HCT116 (cell line): ENCODE data around the gene TBC1D1. TPM values are rescaled to one million over a fixed set of nuclear protein-coding genes. Genes with fewer than 3 reads are reported as not detected.

Experiments used
- ATAC-seq: fragments of 200-7000 bp; cut with Tn5 transposase; 2 replicates; pipeline ENCODE4 v1.9.1; 2020; ENCODE audit warnings: mild to moderate bottlenecking, moderate library complexity
- BruUV-seq: library from RNA; stranded (reverse); fragments of 400-500 nt; replicated peaks from 2 replicates; lab custom pipeline; 2021; lab: Mats Ljungman, UMichigan
- CTCF ChIA-PET: fragments of 300-600 bp; sonication (Branson Sonifier 250); formaldehyde crosslinking; loops from one replicate; lab custom pipeline; 2021; ENCODE audit warnings: antibody characterized with exemption; lab: Charles Lee
- POLR2A ChIA-PET: fragments of 300-600, 350-600 bp; sonication (Branson Sonifier 250); formaldehyde crosslinking; loops from one replicate; lab custom pipeline; 2021; ENCODE audit warnings: antibody characterized with exemption; lab: Charles Lee
- RAD21 ChIA-PET, 2 experiments: fragments of 300-600 bp; sonication (Branson Sonifier 250); formaldehyde crosslinking; loops; one replicate each; lab custom pipeline; 2023; ENCODE audit warnings: low total read pairs in 2 of 2; ENCODE audit not compliant: uncharacterized antibody in 2 of 2, unreplicated experiment in 2 of 2, low non-redundant PET in 1 of 2; lab: Charles Lee
- DNase-seq: peaks from one replicate; pipeline ENCODE4 v3.0.0-alpha.2; 2010; ENCODE audit warnings: low read depth, low spot score
- H2AFZ ChIP-seq: fragments of 200-600 bp; shearing (Covaris generic), sonication (generic); 2 replicates; pipeline ENCODE4 v1.6.1; 2017; ENCODE audit warnings: low read depth, mixed run types, mixed read lengths, antibody characterized with exemption, low read length; ENCODE audit not compliant: poor library complexity, severe bottlenecking
- H3K27ac ChIP-seq: 2 replicates; pipeline ENCODE4 v1.5.1; 2012; ENCODE audit warnings: low read depth, low read length
- H3K27me3 ChIP-seq: fragments of 200-600 bp; sonication (generic); 2 replicates; pipeline ENCODE4 v1.6.1; 2016; ENCODE audit warnings: mixed run types, low read length, mixed read lengths; ENCODE audit not compliant: insufficient read depth
- H3K36me3 ChIP-seq, 2 experiments: fragments of 200-500 bp in 1 of 2; fragments of 200-600 bp in 1 of 2; sonication (Bioruptor generic) in 1 of 2; sonication (generic) in 1 of 2; 2 replicates each; pipeline versions ENCODE4 v1.5.1 to v1.6.1; 2014 to 2016; ENCODE audit warnings: low read length in 2 of 2, inconsistent platforms in 1 of 2, mixed read lengths in 1 of 2, mixed run types in 1 of 2; ENCODE audit not compliant: insufficient read depth in 2 of 2, control insufficient read depth in 1 of 2
- H3K4me1 ChIP-seq, 2 experiments: fragments of 200-600 bp in 1 of 2; sonication (generic) in 1 of 2; 2 replicates each; pipeline versions ENCODE4 v1.5.1 to v1.6.1; 2012 to 2017; ENCODE audit warnings: low read length in 2 of 2, inconsistent platforms in 1 of 2, mild to moderate bottlenecking in 1 of 2, mixed read lengths in 1 of 2, mixed run types in 1 of 2, moderate library complexity in 1 of 2; ENCODE audit not compliant: insufficient read depth in 2 of 2, control insufficient read depth in 1 of 2
- H3K4me2 ChIP-seq: fragments of 200-600 bp; sonication (generic); 2 replicates; pipeline ENCODE4 v1.6.1; 2017; ENCODE audit warnings: mixed run types, low read length, mixed read lengths
- H3K4me3 ChIP-seq, 2 experiments: fragments of 200-600 bp in 1 of 2; sonication (generic) in 1 of 2; replicated peaks in 1 of 2; 2 replicates each; pipeline ENCODE4 v1.5.1; 2011 to 2016; ENCODE audit warnings: low read length in 2 of 2, control low read depth in 1 of 2, low read depth in 1 of 2, mild to moderate bottlenecking in 1 of 2, mixed read lengths in 1 of 2, mixed run types in 1 of 2
- H3K79me2 ChIP-seq: fragments of 200-600 bp; sonication (generic); 2 replicates; pipeline ENCODE4 v1.6.1; 2017; ENCODE audit warnings: mild to moderate bottlenecking, mixed run types, low read length, moderate library complexity, mixed read lengths; ENCODE audit not compliant: insufficient read depth
- H3K9ac ChIP-seq: fragments of 200-600 bp; sonication (generic); 2 replicates; pipeline ENCODE4 v1.6.1; 2016; ENCODE audit warnings: low read length, mixed read lengths
- H3K9me2 ChIP-seq: fragments of 200-600 bp; sonication (generic), shearing (Covaris generic); 2 replicates; pipeline ENCODE4 v1.6.1; 2017; ENCODE audit warnings: mixed run types, mild to moderate bottlenecking, moderate library complexity; ENCODE audit not compliant: insufficient read depth
- H3K9me3 ChIP-seq, 2 experiments: fragments of 200-500 bp in 1 of 2; fragments of 200-600 bp in 1 of 2; sonication (Bioruptor generic) in 1 of 2; sonication (generic) in 1 of 2; 2 replicates each; pipeline ENCODE4 v1.6.1; 2014 to 2017; ENCODE audit warnings: low read length in 2 of 2, mixed read lengths in 2 of 2, inconsistent platforms in 1 of 2, low read depth in 1 of 2, mild to moderate bottlenecking in 1 of 2, mixed run types in 1 of 2, moderate library complexity in 1 of 2; ENCODE audit not compliant: control insufficient read depth in 1 of 2, insufficient read depth in 1 of 2
- H4K20me1 ChIP-seq: fragments of 200-600 bp; sonication (generic), shearing (Covaris generic); 2 replicates; pipeline ENCODE4 v1.6.1; 2017; ENCODE audit warnings: mixed run types, mild to moderate bottlenecking, moderate library complexity; ENCODE audit not compliant: insufficient read depth
- ELF1 ChIP-seq: IDR thresholded peaks from 2 replicates; pipeline ENCODE4 v1.6.1; 2012; ENCODE audit warnings: low read depth, borderline replicate concordance
- EZH2phosphoT487 ChIP-seq: fragments of 200-600 bp; IDR thresholded peaks from 2 replicates; pipeline ENCODE4 v1.6.1; 2018; ENCODE audit warnings: antibody characterized with exemption, borderline replicate concordance
- MAX ChIP-seq: IDR thresholded peaks from 2 replicates; pipeline ENCODE4 v1.6.1; 2012
- POLR2A ChIP-seq: IDR thresholded peaks from 2 replicates; pipeline ENCODE4 v1.7.0; 2011; ENCODE audit warnings: borderline replicate concordance; ENCODE audit not compliant: insufficient read depth, insufficient read length; ENCODE audit errors: extremely low read depth
- POLR2AphosphoS5 ChIP-seq: IDR thresholded peaks from 2 replicates; pipeline ENCODE4 v1.6.1; 2011; ENCODE audit warnings: mild to moderate bottlenecking, low read depth, low read length, moderate library complexity
- RAD21 ChIP-seq: IDR thresholded peaks from 2 replicates; pipeline ENCODE4 v1.6.1; 2012; ENCODE audit warnings: low read depth, mild to moderate bottlenecking
- SP1 ChIP-seq: IDR thresholded peaks from 2 replicates; pipeline ENCODE4 v1.6.1; 2012; ENCODE audit warnings: low read depth
- TCF7L2 ChIP-seq: IDR thresholded peaks from 2 replicates; pipeline ENCODE4 v1.7.0; 2011; ENCODE audit warnings: borderline replicate concordance, inconsistent platforms; ENCODE audit not compliant: insufficient read depth, insufficient read length; ENCODE audit errors: extremely low read depth
- YY1 ChIP-seq: IDR thresholded peaks from 2 replicates; pipeline ENCODE4 v1.6.1; 2011; ENCODE audit warnings: low read length, low read depth, moderate library complexity, mild to moderate bottlenecking; ENCODE audit not compliant: insufficient replicate concordance; ENCODE audit errors: extremely low read depth
- ZFX ChIP-seq: fragments of 450-650 bp; IDR thresholded peaks from 2 replicates; pipeline ENCODE4 v1.6.1; 2017
- ZNF274 ChIP-seq: fragments of 200-500 bp; sonication (Bioruptor generic); IDR thresholded peaks from 2 replicates; pipeline ENCODE4 v1.6.1; 2014; ENCODE audit warnings: mild to moderate bottlenecking, low read depth, low read length, inconsistent platforms
- intact Hi-C: fragments of 100-400 bp; cut with micrococcal nuclease; formaldehyde crosslinking; loops from 2 replicates; pipeline ENCODE4 v1.10.0; 2022
- total RNA-seq: library from RNA; stranded (reverse); gene quantifications from one replicate; pipeline ENCODE4 v1.2.1, GENCODE V29; 2021; ENCODE audit not compliant: unreplicated experiment
- TF ChIP-seq, protein P1 (sequence below): IDR thresholded peaks from 2 replicates; pipeline ENCODE4 v1.6.1; 2012; ENCODE audit warnings: low read depth
- TF ChIP-seq, protein P2 (sequence below): IDR thresholded peaks from 2 replicates; pipeline ENCODE4 v1.6.1; 2012

Gene TBC1D1
- total RNA-seq, 1 experiment from 2014 or later, result 82.7 TPM

DNA sequence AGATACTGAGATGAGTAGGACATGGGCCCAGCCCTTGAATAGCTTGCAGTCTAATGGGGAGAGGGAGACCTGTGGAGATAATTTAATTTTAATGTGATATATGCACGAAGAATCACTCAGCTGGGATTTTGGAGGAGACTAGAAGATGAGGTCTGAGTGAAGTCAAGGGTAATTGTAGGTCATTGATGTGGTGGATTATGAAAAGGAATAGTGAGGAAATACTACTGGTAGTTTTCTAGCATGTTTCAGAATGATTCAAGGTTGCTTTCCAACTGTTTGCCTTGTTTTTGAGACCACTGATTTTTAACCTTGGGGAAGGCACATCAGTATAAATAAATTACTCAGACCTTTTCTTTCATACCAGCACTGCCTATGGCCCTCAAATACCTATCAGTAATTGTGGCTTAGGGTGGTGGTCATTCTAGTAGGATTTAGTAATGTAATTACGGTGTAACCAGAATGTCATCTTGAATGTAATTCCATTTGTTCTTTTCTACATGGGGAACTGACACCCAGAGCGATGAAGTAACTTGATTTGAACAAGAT is 94.9 kb downstream of the TBC1D1 start:
- Histone ChIP-seq H3K27ac (no peak overlapping the region), H3K36me3 (no peaks in the 10 kb centered on the region), H3K27me3 (no peaks in the 10 kb centered on the region), H3K9ac (no peak overlapping the region), H4K20me1 (no peaks in the 10 kb centered on the region), H3K4me3 (no peak overlapping the region), H3K9me3 (no peaks in the 10 kb centered on the region), H3K4me1 (peaks cover 5 to 17% of the 10 kb centered on the region in 2 experiments; a peak in 2 of 4 replicates), H2AFZ (no peak overlapping the region), H3K4me2 (no peak overlapping the region), H3K9me2 (no peaks in the 10 kb centered on the region), H3K79me2 (peaks cover 48% of the 10 kb centered on the region)
- POLR2A ChIA-PET, result no interaction called here
- no TSS peak for BruUV-seq
- intact Hi-C loops, result no loop called here
- no peak for TF ChIP-seq RAD21
- no peak for TF ChIP-seq SP1
- no peak for TF ChIP-seq MAX
- TF ChIP-seq ELF1, result no peak
- no peak for TF ChIP-seq EZH2phosphoT487
- TF ChIP-seq ZNF274, result no peak
- no peak for TF ChIP-seq TCF7L2
- ATAC-seq (no peak), DNase-seq (no peak)
- CTCF ChIA-PET, result no interaction called here
- RAD21 ChIA-PET, result no interaction called here

GRCh38 chr4:37988670-37989069 is 97.8 kb downstream of the TBC1D1 start:
- ChIA-PET RAD21 (no interaction called here), CTCF (no interaction called here)
- DNase-seq, result no peak
- Histone ChIP-seq H3K4me2 (no peak overlapping the region), H3K27me3 (no peaks in the 10 kb centered on the region), H2AFZ (no peak overlapping the region), H3K79me2 (peaks cover 36% of the 10 kb centered on the region), H4K20me1 (no peaks in the 10 kb centered on the region), H3K9me3 (no peaks in the 10 kb centered on the region), H3K36me3 (no peaks in the 10 kb centered on the region), H3K4me3 (no peak overlapping the region), H3K27ac (no peak overlapping the region), H3K9ac (no peak overlapping the region)
- ATAC-seq, result no peak
- intact Hi-C loops, result no loop called here
- TF ChIP-seq ELF1 (no peak), POLR2A (no peak), EZH2phosphoT487 (no peak), POLR2AphosphoS5 (no peak), YY1 (no peak), ZFX (no peak)
- TF ChIP-seq, protein P1, sequence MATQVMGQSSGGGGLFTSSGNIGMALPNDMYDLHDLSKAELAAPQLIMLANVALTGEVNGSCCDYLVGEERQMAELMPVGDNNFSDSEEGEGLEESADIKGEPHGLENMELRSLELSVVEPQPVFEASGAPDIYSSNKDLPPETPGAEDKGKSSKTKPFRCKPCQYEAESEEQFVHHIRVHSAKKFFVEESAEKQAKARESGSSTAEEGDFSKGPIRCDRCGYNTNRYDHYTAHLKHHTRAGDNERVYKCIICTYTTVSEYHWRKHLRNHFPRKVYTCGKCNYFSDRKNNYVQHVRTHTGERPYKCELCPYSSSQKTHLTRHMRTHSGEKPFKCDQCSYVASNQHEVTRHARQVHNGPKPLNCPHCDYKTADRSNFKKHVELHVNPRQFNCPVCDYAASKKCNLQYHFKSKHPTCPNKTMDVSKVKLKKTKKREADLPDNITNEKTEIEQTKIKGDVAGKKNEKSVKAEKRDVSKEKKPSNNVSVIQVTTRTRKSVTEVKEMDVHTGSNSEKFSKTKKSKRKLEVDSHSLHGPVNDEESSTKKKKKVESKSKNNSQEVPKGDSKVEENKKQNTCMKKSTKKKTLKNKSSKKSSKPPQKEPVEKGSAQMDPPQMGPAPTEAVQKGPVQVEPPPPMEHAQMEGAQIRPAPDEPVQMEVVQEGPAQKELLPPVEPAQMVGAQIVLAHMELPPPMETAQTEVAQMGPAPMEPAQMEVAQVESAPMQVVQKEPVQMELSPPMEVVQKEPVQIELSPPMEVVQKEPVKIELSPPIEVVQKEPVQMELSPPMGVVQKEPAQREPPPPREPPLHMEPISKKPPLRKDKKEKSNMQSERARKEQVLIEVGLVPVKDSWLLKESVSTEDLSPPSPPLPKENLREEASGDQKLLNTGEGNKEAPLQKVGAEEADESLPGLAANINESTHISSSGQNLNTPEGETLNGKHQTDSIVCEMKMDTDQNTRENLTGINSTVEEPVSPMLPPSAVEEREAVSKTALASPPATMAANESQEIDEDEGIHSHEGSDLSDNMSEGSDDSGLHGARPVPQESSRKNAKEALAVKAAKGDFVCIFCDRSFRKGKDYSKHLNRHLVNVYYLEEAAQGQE, result no peak
- TF ChIP-seq, protein P2, sequence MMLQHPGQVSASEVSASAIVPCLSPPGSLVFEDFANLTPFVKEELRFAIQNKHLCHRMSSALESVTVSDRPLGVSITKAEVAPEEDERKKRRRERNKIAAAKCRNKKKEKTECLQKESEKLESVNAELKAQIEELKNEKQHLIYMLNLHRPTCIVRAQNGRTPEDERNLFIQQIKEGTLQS, result no peak
- TF ChIP-seq, all 23 proteins: peak for 0
- no TSS peak for BruUV-seq
- Histone ChIP-seq H3K9me2 (no peaks in the 10 kb centered on the region), H3K4me1 (peaks cover 5 to 10% of the 10 kb centered on the region in 2 experiments; a peak in 2 of 4 replicates)
- POLR2A ChIA-PET, result interaction anchor here (0.8 kb wide), 1 partner anchor 10 kb away, joined by 3 read pairs; no protein-coding TSS in a partner anchor
